SK-N-SH (cell line): Measurements from ENCODE around the gene TNPO2. TPM values are rescaled to one million over a fixed set of nuclear protein-coding genes. Genes with fewer than 3 reads are reported as not detected.
"Not testable (repeated sequence)": the region's sequence is repeated elsewhere in the genome, so short reads cannot be mapped to it uniquely, and the experiment has no call there.

Source experiments
- CTCF ChIA-PET: fragments of 300-600, 350-600 bp; formaldehyde crosslinking; extraction: SDS; loops from one replicate; lab custom pipeline; 2021; lab: Yijun Ruan, JAX
- POLR2A ChIA-PET: fragments of 350-600 bp; sonication (Branson Sonifier 250); formaldehyde crosslinking; extraction: SDS; loops from one replicate; lab custom pipeline; 2020; ENCODE audit warnings: antibody characterized with exemption, inconsistent platforms; lab: Yijun Ruan, JAX
- DNase-seq: peaks from one replicate; pipeline ENCODE4 v3.0.0; 2012
- H2AFZ ChIP-seq: fragments of 200-600 bp; sonication (generic); 2 replicates; pipeline ENCODE4 v1.8.1; 2016; ENCODE audit warnings: antibody characterized with exemption, mild to moderate bottlenecking, low read depth
- H3F3A ChIP-seq: fragments of 200-600 bp; sonication (generic); replicated peaks from 2 replicates; pipeline ENCODE3; 2016; ENCODE audit warnings: antibody characterized with exemption, mild to moderate bottlenecking; ENCODE audit not compliant: insufficient read depth
- H3K27ac ChIP-seq, 2 experiments: fragments of 200-500 bp in 1 of 2; fragments of 200-600 bp in 1 of 2; sonication (Bioruptor generic) in 1 of 2; sonication (generic), shearing (Covaris generic) in 1 of 2; 2 replicates each; pipeline versions ENCODE4 v1.5.1 to v1.6.1; 2014 to 2016; ENCODE audit warnings: low read depth in 2 of 2, inconsistent platforms in 1 of 2, low read length in 1 of 2, mild to moderate bottlenecking in 1 of 2, mixed read lengths in 1 of 2
- H3K27me3 ChIP-seq: fragments of 200-600 bp; sonication (generic), shearing (Covaris generic); 2 replicates; pipeline ENCODE4 v1.6.1; 2016; ENCODE audit warnings: mixed run types; ENCODE audit not compliant: insufficient read depth
- H3K36me3 ChIP-seq, 2 experiments: fragments of 200-500 bp in 1 of 2; fragments of 200-600 bp in 1 of 2; sonication (Bioruptor generic) in 1 of 2; sonication (generic) in 1 of 2; replicated peaks in 1 of 2; 2 replicates each; pipeline versions ENCODE3 to v1.5.1; 2014 to 2016; ENCODE audit warnings: low read length in 1 of 2, mild to moderate bottlenecking in 1 of 2; ENCODE audit not compliant: insufficient read depth in 2 of 2, control insufficient read depth in 1 of 2
- H3K4me1 ChIP-seq, 2 experiments: fragments of 200-500 bp in 1 of 2; fragments of 200-600 bp in 1 of 2; sonication (Bioruptor generic) in 1 of 2; sonication (generic), shearing (Covaris generic) in 1 of 2; 2 replicates each; pipeline versions ENCODE4 v1.5.1 to v1.6.1; 2014 to 2016; ENCODE audit warnings: low read depth in 1 of 2, low read length in 1 of 2, mixed run types in 1 of 2; ENCODE audit not compliant: insufficient read depth in 2 of 2, control insufficient read depth in 1 of 2
- H3K4me2 ChIP-seq: fragments of 200-600 bp; sonication (generic), shearing (Covaris generic); 2 replicates; pipeline ENCODE4 v1.6.1; 2017; ENCODE audit warnings: mixed run types
- H3K4me3 ChIP-seq, 2 experiments: fragments of 200-500 bp in 1 of 2; fragments of 200-600 bp in 1 of 2; sonication (Bioruptor generic) in 1 of 2; sonication (generic), shearing (Covaris generic) in 1 of 2; 2 replicates each; pipeline versions ENCODE4 v1.5.1 to v1.8.1; 2014 to 2016; ENCODE audit warnings: low read depth in 2 of 2, inconsistent platforms in 1 of 2, low read length in 1 of 2, mild to moderate bottlenecking in 1 of 2, mixed read lengths in 1 of 2, moderate library complexity in 1 of 2
- H3K79me2 ChIP-seq: fragments of 200-600 bp; sonication (generic); 2 replicates; pipeline ENCODE4 v1.8.1; 2017; ENCODE audit warnings: mild to moderate bottlenecking; ENCODE audit not compliant: insufficient read depth
- H3K9ac ChIP-seq: fragments of 200-600 bp; sonication (generic); 2 replicates; pipeline ENCODE4 v1.6.1; 2017; ENCODE audit warnings: mixed run types
- H3K9me2 ChIP-seq: fragments of 200-600 bp; sonication (generic); 2 replicates; pipeline ENCODE4 v1.6.1; 2017; ENCODE audit warnings: mixed run types
- H3K9me3 ChIP-seq: fragments of 200-600 bp; sonication (generic); 2 replicates; pipeline ENCODE4 v1.6.1; 2017; ENCODE audit warnings: mixed run types, mild to moderate bottlenecking, moderate library complexity
- H4K20me1 ChIP-seq: fragments of 200-600 bp; sonication (generic); 2 replicates; pipeline ENCODE4 v1.6.1; 2017; ENCODE audit warnings: mild to moderate bottlenecking, mixed run types; ENCODE audit not compliant: insufficient read depth
- WGBS: methylation state at CpG from one replicate; pipeline ENCODE4 v1.1.6; 2017; ENCODE audit warnings: low lambda C conversion rate; 5-methylcytosine and 5-hydroxymethylcytosine counted together
- polyA plus RNA-seq, 3 experiments: library from polyadenylated mRNA; depleted of rRNA; stranded (reverse); fragments of >200 nt; gene quantifications; 2 replicates each; pipeline ENCODE4 v1.2.3, GENCODE V29; 2012
- TF ChIP-seq, protein P1 (sequence below): fragments of 200-600 bp; sonication (generic); IDR thresholded peaks from 2 replicates; pipeline ENCODE4 v1.6.1; 2017; ENCODE audit warnings: antibody characterized with exemption, mild to moderate bottlenecking, moderate library complexity
- TF ChIP-seq, protein P2 (sequence below): IDR thresholded peaks from 2 replicates; pipeline ENCODE4; 2012

Gene TNPO2
- polyA plus RNA-seq, 1 of the 3 experiments (the other 2 are of a cell fraction) = 82.4 TPM

DNA sequence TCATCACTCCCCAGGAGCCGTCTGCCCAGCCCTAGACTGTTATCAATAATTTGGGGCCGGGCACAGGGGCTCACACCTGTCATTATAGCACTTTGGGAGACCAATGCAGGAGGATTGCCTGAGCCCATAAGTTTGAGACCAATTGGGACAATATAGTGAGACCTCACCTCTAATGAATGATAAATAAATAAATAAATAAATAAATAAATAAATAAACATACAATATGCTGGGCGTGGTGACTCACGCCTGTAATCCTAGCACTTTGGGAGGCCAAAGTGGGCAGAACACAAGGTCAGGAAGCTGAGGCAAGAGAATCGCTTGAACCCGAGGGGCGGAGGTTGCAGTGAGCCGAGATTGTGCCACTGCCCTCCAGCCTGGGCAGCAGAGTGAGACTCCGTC lies 10.4 kb downstream of the TNPO2 start:
- H3K4me1 ChIP-seq, H3K4me2 ChIP-seq, DNase-seq, POLR2A ChIA-PET, H2AFZ ChIP-seq, H4K20me1 ChIP-seq, H3K9me3 ChIP-seq, H3K4me3 ChIP-seq, H3K9ac ChIP-seq, H3K27ac ChIP-seq, H3K9me2 ChIP-seq, H3K27me3 ChIP-seq: not testable (repeated sequence)
- WGBS = 92% methylated on average over 9 of the region's 9 CpGs
- peaks cover 36% of the 10 kb centered on the region for H3K79me2 ChIP-seq
- CTCF ChIA-PET = interaction anchor here (1.0 to 2.4 kb wide), 6 partner anchors 9 to 134 kb away, joined by 3 to 6 read pairs (median 4); no protein-coding TSS in a partner anchor
- H3K36me3 ChIP-seq = peaks cover 44 to 46% of the 10 kb centered on the region in 2 experiments
- peaks cover 12% of the 10 kb centered on the region for H3F3A ChIP-seq

DNA sequence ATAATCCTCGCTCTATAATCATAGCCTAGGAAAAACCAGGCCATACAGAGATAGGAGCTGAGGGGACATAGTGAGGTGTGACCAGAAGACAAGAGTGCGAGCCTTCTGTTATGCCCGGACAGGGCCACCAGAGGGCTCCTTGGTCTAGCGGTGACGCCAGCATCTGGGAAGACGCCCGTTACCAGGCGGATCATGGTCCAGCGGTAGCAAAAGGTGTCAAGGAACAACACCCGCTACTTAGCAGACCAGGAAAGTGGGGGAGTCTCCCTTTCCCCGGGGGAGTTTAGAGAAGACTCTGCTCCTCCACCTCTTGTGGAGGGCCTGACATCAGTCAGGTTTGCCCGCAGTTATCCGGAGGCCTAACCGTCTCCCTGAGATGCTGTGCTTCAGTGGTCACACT lies 11.7 kb downstream of the TNPO2 start:
- POLR2A ChIA-PET, DNase-seq, H2AFZ ChIP-seq, H3K4me1 ChIP-seq, H3K9me3 ChIP-seq, H3K4me3 ChIP-seq, H3K9me2 ChIP-seq, H3K27ac ChIP-seq, H3K27me3 ChIP-seq: not testable (repeated sequence)
- Histone ChIP-seq H3K79me2 (peaks cover 24% of the 10 kb centered on the region; the same call in 1 of the 2 replicates), H3K36me3 (peaks cover 42 to 43% of the 10 kb centered on the region in 2 experiments), H3F3A (peaks cover 12% of the 10 kb centered on the region)
- 100% methylated on average over 2 of the region's 14 CpGs for WGBS
- TF ChIP-seq, protein P1, sequence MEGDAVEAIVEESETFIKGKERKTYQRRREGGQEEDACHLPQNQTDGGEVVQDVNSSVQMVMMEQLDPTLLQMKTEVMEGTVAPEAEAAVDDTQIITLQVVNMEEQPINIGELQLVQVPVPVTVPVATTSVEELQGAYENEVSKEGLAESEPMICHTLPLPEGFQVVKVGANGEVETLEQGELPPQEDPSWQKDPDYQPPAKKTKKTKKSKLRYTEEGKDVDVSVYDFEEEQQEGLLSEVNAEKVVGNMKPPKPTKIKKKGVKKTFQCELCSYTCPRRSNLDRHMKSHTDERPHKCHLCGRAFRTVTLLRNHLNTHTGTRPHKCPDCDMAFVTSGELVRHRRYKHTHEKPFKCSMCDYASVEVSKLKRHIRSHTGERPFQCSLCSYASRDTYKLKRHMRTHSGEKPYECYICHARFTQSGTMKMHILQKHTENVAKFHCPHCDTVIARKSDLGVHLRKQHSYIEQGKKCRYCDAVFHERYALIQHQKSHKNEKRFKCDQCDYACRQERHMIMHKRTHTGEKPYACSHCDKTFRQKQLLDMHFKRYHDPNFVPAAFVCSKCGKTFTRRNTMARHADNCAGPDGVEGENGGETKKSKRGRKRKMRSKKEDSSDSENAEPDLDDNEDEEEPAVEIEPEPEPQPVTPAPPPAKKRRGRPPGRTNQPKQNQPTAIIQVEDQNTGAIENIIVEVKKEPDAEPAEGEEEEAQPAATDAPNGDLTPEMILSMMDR = peak; percentile 52
- TF ChIP-seq, all 33 proteins: peak for 1; not testable (repeated sequence) for 32
- H4K20me1 ChIP-seq, H3K4me2 ChIP-seq, H3K9ac ChIP-seq: not testable (repeated sequence)
- CTCF ChIA-PET = interaction anchor here (1.0 to 1.4 kb wide), 2 partner anchors 8 to 10 kb away, joined by 3 to 4 read pairs; no protein-coding TSS in a partner anchor

DNA sequence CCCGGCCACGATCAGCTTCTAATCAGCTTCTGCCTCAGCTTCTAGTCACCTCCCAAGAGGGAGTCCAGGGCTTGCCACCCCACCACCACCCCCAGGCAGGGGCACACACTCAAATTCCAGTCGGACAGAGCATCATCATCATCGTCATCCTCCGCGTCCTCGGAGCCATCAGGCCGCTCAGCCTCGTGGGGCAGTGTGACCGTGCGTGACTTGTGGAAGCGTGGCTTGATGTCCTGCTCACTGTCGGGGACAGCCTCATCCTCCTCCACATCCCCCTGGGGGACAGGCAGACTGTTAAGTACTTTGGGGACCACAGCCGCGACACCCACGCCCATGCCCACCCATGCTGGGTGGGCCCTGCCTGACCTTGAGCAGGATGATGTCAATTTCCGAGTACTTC lies 12.5 kb downstream of the TNPO2 start:
- H3K9ac ChIP-seq = no peak overlapping the region
- no peaks in the 10 kb centered on the region for H3K27me3 ChIP-seq
- H3K9me3 ChIP-seq = no peaks in the 10 kb centered on the region
- no peaks in the 10 kb centered on the region for H3K9me2 ChIP-seq
- no peak overlapping the region for H2AFZ ChIP-seq
- no peaks in the 10 kb centered on the region for H4K20me1 ChIP-seq
- H3K4me3 ChIP-seq = no peak overlapping the region
- no peak overlapping the region for H3K4me2 ChIP-seq
- peaks cover 15% of the 10 kb centered on the region; the same call in 1 of the 2 replicates for H3K79me2 ChIP-seq
- no peak overlapping the region for H3K27ac ChIP-seq
- POLR2A ChIA-PET = no interaction called here
- WGBS = 98% methylated on average over 14 of the region's 17 CpGs
- H3K4me1 ChIP-seq = no peaks in the 10 kb centered on the region
- peaks cover 42 to 43% of the 10 kb centered on the region in 2 experiments for H3K36me3 ChIP-seq
- CTCF ChIA-PET = interaction anchor here (1.3 to 1.6 kb wide), 5 partner anchors 11 to 46 kb away, joined by 3 to 7 read pairs (median 4); no protein-coding TSS in a partner anchor
- no peak for DNase-seq
- H3F3A ChIP-seq = peaks cover 12% of the 10 kb centered on the region
- TF ChIP-seq, protein P2, sequence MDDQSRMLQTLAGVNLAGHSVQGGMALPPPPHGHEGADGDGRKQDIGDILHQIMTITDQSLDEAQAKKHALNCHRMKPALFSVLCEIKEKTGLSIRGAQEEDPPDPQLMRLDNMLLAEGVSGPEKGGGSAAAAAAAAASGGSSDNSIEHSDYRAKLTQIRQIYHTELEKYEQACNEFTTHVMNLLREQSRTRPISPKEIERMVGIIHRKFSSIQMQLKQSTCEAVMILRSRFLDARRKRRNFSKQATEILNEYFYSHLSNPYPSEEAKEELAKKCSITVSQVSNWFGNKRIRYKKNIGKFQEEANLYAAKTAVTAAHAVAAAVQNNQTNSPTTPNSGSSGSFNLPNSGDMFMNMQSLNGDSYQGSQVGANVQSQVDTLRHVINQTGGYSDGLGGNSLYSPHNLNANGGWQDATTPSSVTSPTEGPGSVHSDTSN = no peak
- TF ChIP-seq, all 33 proteins: peak for 0
